ENCODE measurements around the gene SETD2.

Gene SETD2

GRCh38 chr3:46987743-46988401 is 176.0 kb downstream of the SETD2 start:
- peak; percentile 81 for DNase-seq (ENCODE audit: low read depth)
- no peak overlapping the region for H3K4me3 ChIP-seq (ENCODE audit: low read length)
- TF ChIP-seq CTCF (IDR thresholded peaks at IDR 0.05; ENCODE audit: insufficient read depth, low read depth, low read length, missing control alignments): no peak

GRCh38 chr3:46987319-46987742 is 176.6 kb downstream of the SETD2 start:
- no peak for TF ChIP-seq CTCF (IDR thresholded peaks at IDR 0.05; ENCODE audit: insufficient read depth, low read depth, low read length, missing control alignments)
- DNase-seq (ENCODE audit: low read depth): no peak
- H3K4me3 ChIP-seq (ENCODE audit: low read length): no peak overlapping the region

- no peak for TF ChIP-seq CTCF (IDR thresholded peaks at IDR 0.05; ENCODE audit: insufficient read depth, low read depth, low read length, missing control alignments)
- no peak for DNase-seq (ENCODE audit: low read depth)
- H3K4me3 ChIP-seq (ENCODE audit: low read length): no peak overlapping the region
Observed at GRCh38 chr3:46986782-46987310, 177.1 kb downstream of the SETD2 start.

GRCh38 chr3:46986055-46986730 is 177.7 kb downstream of the SETD2 start:
- peak; percentile 34 for DNase-seq (ENCODE audit: low read depth)
- no peak for TF ChIP-seq CTCF (IDR thresholded peaks at IDR 0.05; ENCODE audit: insufficient read depth, low read depth, low read length, missing control alignments)
- H3K4me3 ChIP-seq (ENCODE audit: low read length): no peak overlapping the region

GRCh38 chr3:46985588-46985987 is 178.3 kb downstream of the SETD2 start:
- H3K4me3 ChIP-seq (ENCODE audit: low read length): no peak overlapping the region
- no peak for DNase-seq (ENCODE audit: low read depth)
- no peak for TF ChIP-seq CTCF (IDR thresholded peaks at IDR 0.05; ENCODE audit: insufficient read depth, low read depth, low read length, missing control alignments)

GRCh38 chr3:46984591-46985459 is 179.1 kb downstream of the SETD2 start:
- no peak for TF ChIP-seq CTCF (IDR thresholded peaks at IDR 0.05; ENCODE audit: insufficient read depth, low read depth, low read length, missing control alignments)
- H3K4me3 ChIP-seq (ENCODE audit: low read length): no peak overlapping the region
- DNase-seq (ENCODE audit: low read depth): no peak
